Muscle layer of duodenum (tissue), 2 donors: ENCODE results near the gene PARPBP.
"Not testable (repeated sequence)": the region's sequence is repeated elsewhere in the genome, so short reads cannot be mapped to it uniquely, and the experiment has no call there.

Experiments
- H3K27ac ChIP-seq: one replicate; pipeline ENCODE4 v1.7.0; 2013; ENCODE audit warnings: mild to moderate bottlenecking, low read length
- H3K27me3 ChIP-seq: one replicate; pipeline ENCODE4 v1.7.0; 2013; ENCODE audit warnings: low read depth, mild to moderate bottlenecking, control low read depth, low read length
- H3K36me3 ChIP-seq, 2 donors: one replicate each; pipeline ENCODE4 v1.7.0; 2013; ENCODE audit warnings: low read length in 2 of 2, control low read depth in 1 of 2, mild to moderate bottlenecking in 1 of 2; ENCODE audit not compliant: insufficient read depth in 2 of 2, control insufficient read depth in 1 of 2
- H3K4me1 ChIP-seq, 2 donors: one replicate each; pipeline ENCODE4 v1.7.0; 2013; ENCODE audit warnings: low read length in 2 of 2, mild to moderate bottlenecking in 2 of 2, control low read depth in 1 of 2, moderate library complexity in 1 of 2; ENCODE audit not compliant: insufficient read depth in 2 of 2, control insufficient read depth in 1 of 2
- H3K4me3 ChIP-seq, 2 donors: one replicate each; pipeline ENCODE4 v1.7.0; 2013; ENCODE audit warnings: low read length in 2 of 2, low read depth in 1 of 2, mild to moderate bottlenecking in 1 of 2
- H3K9me3 ChIP-seq, 2 donors: one replicate each; pipeline ENCODE4 v1.7.0; 2013; ENCODE audit warnings: low read length in 2 of 2, control low read depth in 1 of 2, mild to moderate bottlenecking in 1 of 2; ENCODE audit not compliant: control insufficient read depth in 1 of 2
- donor health status: healthy.

The PARPBP gene, protein sequence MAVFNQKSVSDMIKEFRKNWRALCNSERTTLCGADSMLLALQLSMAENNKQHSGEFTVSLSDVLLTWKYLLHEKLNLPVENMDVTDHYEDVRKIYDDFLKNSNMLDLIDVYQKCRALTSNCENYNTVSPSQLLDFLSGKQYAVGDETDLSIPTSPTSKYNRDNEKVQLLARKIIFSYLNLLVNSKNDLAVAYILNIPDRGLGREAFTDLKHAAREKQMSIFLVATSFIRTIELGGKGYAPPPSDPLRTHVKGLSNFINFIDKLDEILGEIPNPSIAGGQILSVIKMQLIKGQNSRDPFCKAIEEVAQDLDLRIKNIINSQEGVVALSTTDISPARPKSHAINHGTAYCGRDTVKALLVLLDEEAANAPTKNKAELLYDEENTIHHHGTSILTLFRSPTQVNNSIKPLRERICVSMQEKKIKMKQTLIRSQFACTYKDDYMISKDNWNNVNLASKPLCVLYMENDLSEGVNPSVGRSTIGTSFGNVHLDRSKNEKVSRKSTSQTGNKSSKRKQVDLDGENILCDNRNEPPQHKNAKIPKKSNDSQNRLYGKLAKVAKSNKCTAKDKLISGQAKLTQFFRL

DNA sequence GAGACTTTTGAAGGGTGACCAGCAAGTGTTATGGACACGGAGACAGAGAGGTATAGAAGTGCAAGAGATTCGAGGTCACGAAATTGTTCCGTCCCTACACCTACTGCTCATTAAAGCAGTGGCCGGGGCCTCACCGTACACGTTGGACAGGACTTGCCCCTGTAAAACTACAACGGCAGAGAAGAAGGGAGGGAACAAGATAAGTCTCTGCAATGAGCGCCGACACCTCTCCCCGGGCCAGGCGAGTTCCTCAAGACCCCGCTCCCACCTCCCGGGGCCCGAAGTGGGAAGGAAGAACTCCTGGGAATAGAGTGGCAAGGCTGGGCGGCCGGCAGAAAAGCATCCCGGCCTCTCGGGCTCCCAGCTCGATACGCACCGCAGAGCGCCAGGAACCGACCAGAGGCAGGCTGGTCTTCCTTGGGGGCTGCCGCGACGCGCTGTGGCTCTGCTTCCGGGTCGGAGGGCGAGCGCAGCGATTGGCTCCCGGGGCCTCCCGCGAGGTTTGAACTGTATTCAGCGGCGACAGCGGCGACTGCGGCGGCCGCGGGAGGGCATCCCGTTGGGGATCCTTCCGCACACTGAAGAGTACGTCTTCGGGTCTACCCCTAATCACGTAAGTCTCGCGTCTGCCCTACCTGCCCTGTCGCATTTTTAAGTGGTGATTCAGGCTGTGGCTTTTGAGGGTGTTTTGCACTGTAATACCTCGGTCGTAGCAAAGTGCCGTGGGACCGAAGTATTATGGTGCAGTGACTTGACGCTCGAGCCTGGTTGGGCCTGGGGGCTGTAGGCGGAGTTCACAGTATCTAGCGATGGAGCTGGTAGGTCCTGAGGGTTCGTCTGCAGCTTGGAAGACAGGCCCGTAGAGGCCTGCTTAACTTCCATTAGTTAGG is at the start of gene PARPBP, which contains the start of gene NUP37:
Gene PARPBP, plus strand, starts transcription at position 510 of the 890 bp plus-strand sequence. CDS start 3,706 bp downstream, outside the sequence.
Gene NUP37, minus strand, starts transcription at position 441 of the 890 bp plus-strand sequence. CDS start 1,596 bp downstream, outside the sequence.
- Histone ChIP-seq H3K4me3 (peak within 1 kb of the TSS; percentile 95 to 98), H3K9me3 (no peaks in the 10 kb centered on the region), H3K36me3 (peaks cover 0 to 11% of the 10 kb centered on the region in 2 donors), H3K27me3 (no peaks in the 10 kb centered on the region), H3K27ac (peak within 1 kb of the TSS; percentile 90), H3K4me1 (peaks cover 14 to 18% of the 10 kb centered on the region in 2 donors)

- H3K36me3 ChIP-seq, result peaks cover 15 to 19% of the 10 kb centered on the region in 2 donors
- not testable (repeated sequence) for H3K27ac ChIP-seq, H3K4me3 ChIP-seq, H3K9me3 ChIP-seq, H3K4me1 ChIP-seq, H3K27me3 ChIP-seq
These were observed 47.9 kb upstream of the PARPBP start for GRCh38 chr12:102072092-102072491.

DNA sequence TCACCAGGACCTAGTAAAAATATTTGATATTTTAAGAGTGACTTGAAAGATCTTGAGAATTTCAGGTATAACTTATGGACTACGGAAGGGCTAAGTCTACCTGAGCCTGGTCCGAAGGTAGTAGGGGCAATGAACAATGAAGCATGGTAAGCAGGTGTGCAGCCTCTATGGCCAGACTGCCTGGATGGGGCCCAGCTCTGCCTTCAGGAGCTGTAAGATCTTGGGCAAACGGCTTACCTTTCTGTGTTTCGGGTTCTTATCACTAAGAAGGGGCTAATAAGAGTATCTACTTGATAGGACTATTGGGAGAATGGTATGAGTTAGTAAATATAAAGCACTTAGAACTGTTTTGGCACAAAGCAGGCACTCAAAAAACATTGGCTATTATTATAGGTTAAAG is 39.1 kb upstream of the PARPBP start:
- H3K36me3 ChIP-seq, result peaks cover 27 to 62% of the 10 kb centered on the region in 2 donors

DNA sequence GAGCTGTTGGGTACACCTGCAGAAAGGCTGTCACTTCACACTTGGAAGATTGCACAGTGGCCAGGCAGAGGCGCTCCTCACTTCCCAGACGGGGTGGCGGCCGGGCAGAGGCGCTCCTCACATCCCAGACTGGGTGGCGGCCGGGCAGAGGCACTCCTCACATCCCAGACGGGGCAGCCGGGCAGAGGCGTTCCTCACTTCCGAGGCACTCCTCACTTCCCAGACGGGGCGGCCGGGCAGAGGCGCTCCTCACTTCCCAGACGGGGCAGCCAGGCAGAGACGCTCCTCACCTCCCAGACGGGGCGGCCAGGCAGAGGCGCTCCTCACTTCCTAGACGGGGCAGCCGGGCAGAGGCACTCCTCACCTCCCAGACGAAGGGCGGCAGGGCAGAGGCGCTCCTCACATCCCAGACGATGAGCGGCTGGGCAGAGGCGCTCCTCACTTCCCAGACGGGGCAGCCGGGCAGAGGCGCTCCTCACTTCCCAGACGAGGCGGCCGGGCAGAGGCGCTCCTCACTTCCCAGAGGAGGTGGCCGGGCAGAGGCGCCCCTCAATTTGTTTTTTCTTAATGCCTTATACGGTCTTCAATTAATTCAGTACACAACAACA is 30.7 kb upstream of the PARPBP start:
- H3K4me3 ChIP-seq, H3K27ac ChIP-seq, H3K4me1 ChIP-seq, H3K27me3 ChIP-seq, H3K9me3 ChIP-seq: not testable (repeated sequence)
- H3K36me3 ChIP-seq, result peaks cover 4 to 13% of the 10 kb centered on the region in 2 donors

More for the DNA sequence above, 39.1 kb upstream of the PARPBP start:
- Histone ChIP-seq H3K9me3 (no peaks in the 10 kb centered on the region), H3K27me3 (no peaks in the 10 kb centered on the region), H3K27ac (no peak overlapping the region), H3K4me3 (no peak overlapping the region), H3K4me1 (no peaks in the 10 kb centered on the region)

- Histone ChIP-seq H3K36me3 (peaks cover 3 to 9% of the 10 kb centered on the region in 2 donors), H3K27ac (no peak overlapping the region), H3K4me1 (no peaks in the 10 kb centered on the region), H3K4me3 (no peak overlapping the region), H3K27me3 (no peaks in the 10 kb centered on the region), H3K9me3 (no peaks in the 10 kb centered on the region)
These were observed 26.7 kb upstream of the PARPBP start for GRCh38 chr12:102093319-102093718.

- H3K9me3 ChIP-seq, result no peaks in the 10 kb centered on the region
- no peak overlapping the region for H3K4me3 ChIP-seq
- H3K4me1 ChIP-seq, result no peaks in the 10 kb centered on the region
These were observed 24.2 kb upstream of the PARPBP start for GRCh38 chr12:102095677-102096263.

DNA sequence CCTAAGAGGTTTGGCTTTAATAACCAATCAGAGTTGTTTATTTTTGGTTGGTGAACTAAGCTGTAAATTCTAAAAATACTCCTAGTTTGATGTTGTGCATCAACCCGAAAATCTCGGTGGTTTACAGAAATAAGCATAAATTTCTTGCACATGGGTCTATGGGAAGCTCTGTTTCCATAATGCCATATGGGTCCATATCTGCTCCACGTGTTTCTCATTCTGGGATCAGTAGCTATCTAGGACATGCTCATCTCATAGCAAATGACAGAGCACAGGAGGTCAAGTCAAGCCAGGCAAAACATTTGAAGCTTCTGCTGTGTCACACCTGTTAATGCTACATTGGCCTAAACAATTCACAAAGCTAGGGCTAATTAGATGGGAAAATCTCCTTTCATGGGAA is 23.1 kb upstream of the PARPBP start:
- Histone ChIP-seq H3K27ac (no peak overlapping the region), H3K9me3 (no peaks in the 10 kb centered on the region), H3K4me3 (no peak overlapping the region), H3K36me3 (peaks cover 3 to 24% of the 10 kb centered on the region in 2 donors), H3K4me1 (no peaks in the 10 kb centered on the region), H3K27me3 (no peaks in the 10 kb centered on the region)

More at GRCh38 chr12:102095677-102096263, 24.2 kb upstream of the PARPBP start:
- peaks cover 3 to 24% of the 10 kb centered on the region in 2 donors for H3K36me3 ChIP-seq
- no peak overlapping the region for H3K27ac ChIP-seq
- H3K27me3 ChIP-seq, result no peaks in the 10 kb centered on the region

GRCh38 chr12:102106905-102107304 is 13.1 kb upstream of the PARPBP start:
- H3K4me3 ChIP-seq, result no peak overlapping the region
- H3K27me3 ChIP-seq, result no peaks in the 10 kb centered on the region
- no peaks in the 10 kb centered on the region for H3K9me3 ChIP-seq
- H3K4me1 ChIP-seq, result no peaks in the 10 kb centered on the region
- H3K27ac ChIP-seq, result no peak overlapping the region
- H3K36me3 ChIP-seq, result peaks cover 33 to 53% of the 10 kb centered on the region in 2 donors

- H3K27me3 ChIP-seq, result no peaks in the 10 kb centered on the region
- peaks cover 35 to 53% of the 10 kb centered on the region in 2 donors for H3K36me3 ChIP-seq
- no peaks in the 10 kb centered on the region for H3K4me1 ChIP-seq
- no peaks in the 10 kb centered on the region for H3K9me3 ChIP-seq
- H3K27ac ChIP-seq, result no peak overlapping the region
- no peak overlapping the region for H3K4me3 ChIP-seq
These were observed 12.0 kb upstream of the PARPBP start for GRCh38 chr12:102107970-102108369.

DNA sequence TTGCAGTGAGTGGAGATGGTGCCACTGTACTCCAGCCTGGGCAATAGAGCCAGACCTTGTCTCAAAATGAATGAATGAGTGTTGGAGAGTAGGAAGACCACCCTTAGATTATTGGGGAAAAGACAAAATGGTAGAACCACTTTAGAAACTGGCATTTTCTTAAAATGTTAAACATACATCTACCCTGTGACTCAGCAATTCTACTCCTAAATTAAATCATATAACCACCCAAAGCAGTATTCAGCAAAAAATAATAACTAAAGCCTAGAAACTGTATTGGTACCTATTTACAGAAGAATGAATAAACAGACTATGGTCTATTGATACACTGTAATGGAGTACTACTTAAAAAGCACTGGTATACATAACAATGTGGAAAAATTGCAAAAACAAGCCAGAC is 9.2 kb upstream of the PARPBP start:
- Histone ChIP-seq H3K36me3 (peaks cover 35 to 44% of the 10 kb centered on the region in 2 donors), H3K9me3 (no peaks in the 10 kb centered on the region), H3K4me1 (no peaks in the 10 kb centered on the region), H3K4me3 (no peak overlapping the region), H3K27ac (no peak overlapping the region), H3K27me3 (no peaks in the 10 kb centered on the region)
